ENCODE results near the gene VANGL1. TPM values are rescaled to one million over a fixed set of nuclear protein-coding genes. Genes with fewer than 3 reads are reported as not detected.

Gene VANGL1
- total RNA-seq, 1 experiment from 2014 or later = 13.6 TPM

DNA sequence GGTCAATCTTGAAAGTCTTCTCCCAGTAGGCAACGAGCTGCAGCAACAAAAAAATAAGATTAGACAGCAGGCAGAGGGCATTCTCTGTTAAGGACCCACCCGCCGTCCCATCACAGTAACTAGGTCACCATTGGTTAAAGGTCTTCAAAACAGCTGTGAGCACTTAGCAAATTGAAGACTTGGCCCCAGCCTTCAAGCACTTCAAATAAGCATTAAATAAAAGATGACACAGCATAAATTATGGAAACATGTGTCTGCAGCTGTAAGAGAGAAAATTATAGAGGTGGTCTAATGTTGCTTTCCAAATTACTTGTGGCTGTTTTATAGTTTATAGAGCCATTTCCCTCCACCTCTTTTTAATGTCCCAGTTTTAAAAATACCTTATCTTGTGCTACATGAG is 61.2 kb downstream of the VANGL1 start:
- Histone ChIP-seq H3K18ac (ENCODE audit: insufficient read length, low read depth, low read length) (no peak overlapping the region), H2BK12ac (ENCODE audit: insufficient read length, low read depth, low read length) (no peak overlapping the region), H3K27ac (ENCODE audit: insufficient read length, low read depth, low read length) (no peak overlapping the region), H2BK120ac (ENCODE audit: low read depth, low read length, poor library complexity, severe bottlenecking) (no peak overlapping the region), H3K4ac (ENCODE audit: low read depth, low read length) (no peak overlapping the region), H2BK15ac (ENCODE audit: low read depth, low read length) (no peak overlapping the region), H2AK5ac (ENCODE audit: insufficient read length, low read length) (no peak overlapping the region), H4K20me1 (ENCODE audit: control insufficient read depth, insufficient read depth, insufficient read length) (no peaks in the 10 kb centered on the region), H3K9me3 (ENCODE audit: control insufficient read depth, low read depth, low read length) (no peaks in the 10 kb centered on the region), H2BK5ac (ENCODE audit: insufficient read length, low read length) (no peak overlapping the region), H3K4me2 (ENCODE audit: insufficient read depth, insufficient read length, low read length) (no peak overlapping the region), H4K8ac (replicated peaks; ENCODE audit: insufficient read length, low read depth, low read length) (no peak overlapping the region), H2AFZ (ENCODE audit: low read length) (no peak overlapping the region), H3T11ph (ENCODE audit: low read length) (no peak overlapping the region), H3K23me2 (ENCODE audit: insufficient read length, low read depth, low read length, poor library complexity, severe bottlenecking) (no peaks in the 10 kb centered on the region), H4K91ac (ENCODE audit: insufficient read length, low read depth, low read length) (no peak overlapping the region), H3K56ac (ENCODE audit: insufficient read length, low read depth, low read length) (no peak overlapping the region), H3K9ac (ENCODE audit: extremely low read depth, insufficient read length, low read length) (no peak overlapping the region), H3K79me2 (ENCODE audit: insufficient read depth, low read length) (no peaks in the 10 kb centered on the region), H3K14ac (ENCODE audit: insufficient read depth, low read length) (no peak overlapping the region), H3K27me3 (ENCODE audit: insufficient read depth, low read length) (no peaks in the 10 kb centered on the region), H3K23ac (ENCODE audit: insufficient read length, low read depth, low read length) (no peak overlapping the region), H3K4me1 (ENCODE audit: insufficient read depth, low read length) (no peaks in the 10 kb centered on the region), H3K79me1 (ENCODE audit: insufficient read depth, low read depth, low read length, poor library complexity, severe bottlenecking) (no peaks in the 10 kb centered on the region), H2BK20ac (ENCODE audit: low read depth, low read length, poor library complexity, severe bottlenecking) (no peak overlapping the region), H4K5ac (ENCODE audit: insufficient read length, low read depth, low read length) (no peak overlapping the region)
- Mint-ChIP-seq H3K27me3 (ENCODE audit: low read depth) (peaks cover 2% of the 10 kb centered on the region), H3K4me3 (no peak overlapping the region), H3K27ac (no peak overlapping the region), H3K4me1 (peaks cover 2 to 3% of the 10 kb centered on the region in 2 experiments), H3K9me3 (no peaks in the 10 kb centered on the region), H3K36me3 (ENCODE audit: insufficient read depth in 1 of 3, low read depth in 3 of 3) (no peaks in the 10 kb centered on the region)
- TF ChIP-seq, protein P1, sequence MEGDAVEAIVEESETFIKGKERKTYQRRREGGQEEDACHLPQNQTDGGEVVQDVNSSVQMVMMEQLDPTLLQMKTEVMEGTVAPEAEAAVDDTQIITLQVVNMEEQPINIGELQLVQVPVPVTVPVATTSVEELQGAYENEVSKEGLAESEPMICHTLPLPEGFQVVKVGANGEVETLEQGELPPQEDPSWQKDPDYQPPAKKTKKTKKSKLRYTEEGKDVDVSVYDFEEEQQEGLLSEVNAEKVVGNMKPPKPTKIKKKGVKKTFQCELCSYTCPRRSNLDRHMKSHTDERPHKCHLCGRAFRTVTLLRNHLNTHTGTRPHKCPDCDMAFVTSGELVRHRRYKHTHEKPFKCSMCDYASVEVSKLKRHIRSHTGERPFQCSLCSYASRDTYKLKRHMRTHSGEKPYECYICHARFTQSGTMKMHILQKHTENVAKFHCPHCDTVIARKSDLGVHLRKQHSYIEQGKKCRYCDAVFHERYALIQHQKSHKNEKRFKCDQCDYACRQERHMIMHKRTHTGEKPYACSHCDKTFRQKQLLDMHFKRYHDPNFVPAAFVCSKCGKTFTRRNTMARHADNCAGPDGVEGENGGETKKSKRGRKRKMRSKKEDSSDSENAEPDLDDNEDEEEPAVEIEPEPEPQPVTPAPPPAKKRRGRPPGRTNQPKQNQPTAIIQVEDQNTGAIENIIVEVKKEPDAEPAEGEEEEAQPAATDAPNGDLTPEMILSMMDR (conservative IDR thresholded peaks at IDR 0.05) = no peak
- no peak for DNase-seq
- no CpG with 5 or more reads among the region's 3 CpGs for WGBS (ENCODE audit: extremely low coverage, insufficient read length, low lambda C conversion rate)

Data from H9 (cell line).